Stimulated activated CD8-positive, alpha-beta memory T cell treated with anti-CD3 and anti-CD28 coated beads, Interleukin-2, amount 100 ng/mL, for 1 hour (primary cell): ENCODE data around the gene ZNF346.

Experiments
- DNase-seq, 2 donors: peaks; one replicate each; pipeline ENCODE4 v3.0.0-alpha.2; 2020; ENCODE audit warnings: low read depth in 2 of 2

Gene ZNF346

GRCh38 chr5:177117441-177118045 lies 95.0 kb downstream of the ZNF346 start:
- no peak for DNase-seq

- DNase-seq, result no peak
Observed at GRCh38 chr5:177122566-177122965, 100.1 kb downstream of the ZNF346 start.

GRCh38 chr5:177123789-177124485 lies 101.4 kb downstream of the ZNF346 start:
- no peak for DNase-seq

GRCh38 chr5:177124486-177124991 lies 102.0 kb downstream of the ZNF346 start:
- no peak for DNase-seq

GRCh38 chr5:177126771-177127170 lies 104.3 kb downstream of the ZNF346 start:
- DNase-seq, result no peak

GRCh38 chr5:177128551-177128981 lies 106.1 kb downstream of the ZNF346 start:
- no peak for DNase-seq

GRCh38 chr5:177130211-177131018 lies 107.9 kb downstream of the ZNF346 start:
- no peak for DNase-seq
